Effector CD8-positive, alpha-beta T cell (primary cell): ENCODE data around the gene CPHXL.

Source experiments
- DNase-seq: peaks from one replicate; lab custom pipeline; 2025; lab: John Stamatoyannopoulos, UW

Gene CPHXL

GRCh38 chr16:75701361-75701760, 24.9 kb downstream of the CPHXL start, which contains the start of gene DUXB:
Gene DUXB, minus strand, starts transcription at chr16:75701461. Its CDS starts 43 bp downstream, at chr16:75701418.
- DNase-seq: no peak

- no peak for DNase-seq
These were observed 28.7 kb downstream of the CPHXL start for GRCh38 chr16:75697571-75697970.

- DNase-seq: no peak
These were observed 30.6 kb downstream of the CPHXL start for GRCh38 chr16:75695708-75696107.

- DNase-seq: no peak
These were observed 38.9 kb downstream of the CPHXL start for GRCh38 chr16:75687361-75687760.

GRCh38 chr16:75682308-75682707, 44.0 kb downstream of the CPHXL start:
- no peak for DNase-seq

- DNase-seq: no peak
These were observed 46.9 kb downstream of the CPHXL start for GRCh38 chr16:75679366-75679765.

GRCh38 chr16:75676909-75677308, 49.4 kb downstream of the CPHXL start, which contains the start of gene CPHXL2:
Gene CPHXL2, minus strand, starts transcription at chr16:75677009. Its CDS starts 10 bp downstream, at chr16:75676999.
- no peak for DNase-seq

- no peak for DNase-seq
These were observed 58.8 kb downstream of the CPHXL start for GRCh38 chr16:75667503-75667902.
